Fibroblast of skin of scalp (primary cell): ENCODE results near the gene SIGMAR1.
"Not testable (repeated sequence)": the region's sequence is repeated elsewhere in the genome, so short reads cannot be mapped to it uniquely, and the experiment has no call there.

Experiments
- DNase-seq: peaks from one replicate; pipeline ENCODE4 v3.0.0-alpha.2; 2013

The SIGMAR1 gene

DNA sequence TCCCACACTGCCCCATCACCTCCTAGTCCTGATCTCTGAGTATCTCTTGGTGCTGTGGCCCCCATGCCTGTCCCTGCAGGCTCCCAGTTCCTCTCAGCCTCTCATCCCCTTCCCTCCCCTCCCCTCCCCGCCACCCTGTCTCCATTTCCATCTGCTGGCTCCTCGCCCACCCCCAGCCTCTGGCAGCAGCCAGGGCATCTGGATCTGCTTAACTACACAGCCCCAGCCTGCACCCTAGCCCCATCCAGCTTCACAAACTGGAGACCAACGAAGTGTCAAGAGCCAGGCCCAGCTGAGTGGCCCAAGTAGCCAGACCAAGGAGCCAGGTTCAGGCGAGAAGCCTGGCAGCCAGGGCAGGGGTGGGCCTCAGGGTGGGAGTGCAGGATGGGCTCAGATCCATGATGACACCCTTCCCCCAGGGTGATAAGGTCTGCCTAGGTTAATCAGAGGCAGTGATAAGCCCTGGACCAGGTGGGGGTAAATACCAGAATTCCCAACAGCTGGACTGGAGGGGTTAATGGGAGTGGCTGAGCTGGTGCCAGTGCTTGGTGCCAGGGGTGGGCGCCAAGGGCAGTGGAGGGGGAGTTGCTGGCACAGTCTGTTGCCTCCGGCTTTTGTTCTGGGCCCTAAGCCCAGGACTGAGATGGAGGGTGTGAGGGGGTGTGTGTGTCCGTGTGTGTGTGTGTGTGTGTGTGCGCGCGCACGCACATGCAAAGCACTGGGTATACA lies 16.9 kb upstream of the SIGMAR1 start:
- peak; percentile 91 for DNase-seq

DNA sequence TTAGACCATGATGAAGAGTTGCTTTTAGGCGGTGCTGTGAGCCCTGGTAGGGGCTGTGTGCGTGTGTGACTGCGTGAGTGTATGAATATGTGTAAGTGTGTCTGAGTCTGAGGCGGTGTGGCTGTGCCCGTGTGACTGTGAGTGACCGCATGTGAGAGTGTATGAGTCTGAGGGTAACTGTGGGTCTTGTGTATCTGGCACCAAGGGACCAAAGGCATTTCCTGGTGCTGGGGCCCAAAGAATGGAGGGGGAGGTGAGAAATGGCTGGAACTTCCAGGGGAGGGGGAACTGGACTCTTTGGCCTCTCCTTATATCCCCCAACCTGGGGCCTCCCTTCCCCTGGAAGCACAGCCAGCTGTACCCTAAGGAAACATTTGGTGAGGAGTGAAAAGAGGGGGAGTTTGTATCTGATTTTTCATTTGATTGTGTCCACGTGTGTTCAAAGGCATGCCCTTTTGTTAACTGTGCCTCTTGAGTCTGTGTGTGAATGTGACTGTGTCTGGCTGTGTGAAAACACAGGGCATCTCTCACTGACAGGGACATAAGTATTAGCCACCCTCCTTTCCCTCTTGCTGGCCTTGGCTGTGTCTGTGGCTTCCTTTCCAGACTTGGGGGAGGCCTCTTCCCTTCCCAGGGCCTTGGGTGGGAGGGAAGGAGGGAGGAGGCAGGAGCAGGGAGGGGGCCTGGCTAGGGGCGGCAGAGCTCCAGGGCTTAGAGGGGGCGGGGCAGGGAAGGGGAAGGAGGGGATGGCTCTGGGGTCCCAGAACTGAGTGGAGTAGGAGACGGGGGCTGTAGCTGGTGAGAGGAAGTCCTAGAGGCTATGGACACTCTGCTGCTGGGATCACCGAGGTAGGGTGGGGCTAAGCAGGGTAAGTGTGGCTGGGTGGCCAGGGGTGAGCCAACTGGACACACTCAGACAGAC lies 15.8 kb upstream of the SIGMAR1 start:
- DNase-seq, result peak; percentile 80

DNA sequence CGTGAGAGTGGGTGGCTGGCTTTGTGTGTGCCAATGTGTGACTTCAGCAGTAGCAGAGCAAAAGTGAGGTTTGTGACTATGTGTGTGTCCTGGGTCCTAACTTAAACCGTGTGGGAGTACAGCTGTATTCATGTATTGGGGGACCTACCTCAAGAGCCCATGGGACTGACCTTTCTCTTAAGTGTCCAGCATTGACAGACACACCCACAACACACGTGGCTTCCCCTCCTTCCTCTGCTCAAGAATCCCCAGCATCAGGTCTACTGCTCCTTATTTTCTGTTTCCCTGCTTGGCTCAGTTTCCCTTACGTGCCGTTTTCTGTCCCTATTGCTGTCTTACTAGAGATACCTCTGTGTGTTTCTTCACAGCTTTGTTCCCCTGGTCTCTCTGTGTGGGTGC lies 15.0 kb upstream of the SIGMAR1 start:
- no peak for DNase-seq

- peak; percentile 91 for DNase-seq
Measured at GRCh38 chr9:34651876-34652601, 14.5 kb upstream of the SIGMAR1 start, which contains the start of gene IL11RA. IL11RA (plus strand) TSS chr9:34652185; CDS start chr9:34655218, 3,033 bp downstream.

- no peak for DNase-seq
Measured at GRCh38 chr9:34651321-34651720, 13.7 kb upstream of the SIGMAR1 start.

DNA sequence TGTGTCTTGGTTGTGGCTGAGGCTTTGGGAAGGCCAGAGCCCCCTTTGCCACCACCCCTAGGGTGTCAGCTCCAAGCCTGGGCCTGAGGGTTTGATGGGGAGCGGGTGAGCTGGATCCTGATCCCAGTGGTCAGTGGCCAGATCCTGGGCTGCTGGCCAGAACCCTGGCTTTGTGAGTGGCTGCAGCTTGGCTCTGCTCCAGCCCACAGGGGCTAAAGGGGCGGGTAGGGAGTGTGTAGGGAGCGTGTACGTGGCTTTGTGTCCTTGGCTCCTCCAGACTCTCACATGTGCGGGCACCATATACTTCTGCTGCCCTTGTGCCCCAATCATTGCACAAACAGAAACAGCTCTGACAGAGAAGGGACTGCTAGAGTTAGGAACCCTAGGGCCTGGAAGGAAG lies 13.2 kb upstream of the SIGMAR1 start:
- no peak for DNase-seq

DNA sequence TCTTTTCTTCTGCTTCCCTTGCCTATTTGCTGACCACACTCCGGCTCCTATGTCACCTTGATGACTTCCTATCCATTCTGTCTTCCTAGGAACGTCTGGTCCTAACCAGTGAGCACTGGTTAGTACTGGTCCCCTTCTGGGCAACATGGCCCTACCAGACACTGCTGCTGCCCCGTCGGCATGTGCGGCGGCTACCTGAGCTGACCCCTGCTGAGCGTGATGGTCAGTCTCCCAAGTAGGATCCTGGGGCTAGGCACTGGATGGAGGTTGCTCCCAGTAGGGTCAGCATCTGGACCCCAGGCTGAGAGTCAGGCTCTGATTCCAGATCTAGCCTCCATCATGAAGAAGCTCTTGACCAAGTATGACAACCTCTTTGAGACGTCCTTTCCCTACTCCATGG lies 11.1 kb upstream of the SIGMAR1 start:
- no peak for DNase-seq

- DNase-seq, result no peak
Measured at GRCh38 chr9:34647651-34648050, 10.1 kb upstream of the SIGMAR1 start.

GRCh38 chr9:34647084-34647403 lies 9.5 kb upstream of the SIGMAR1 start:
- DNase-seq, result no peak

GRCh38 chr9:34646211-34647083 lies 8.9 kb upstream of the SIGMAR1 start, which contains the start of gene GALT:
GALT (plus strand) TSS chr9:34646675; CDS start chr9:34646705, 30 bp downstream.
- peak; percentile 88 for DNase-seq

DNA sequence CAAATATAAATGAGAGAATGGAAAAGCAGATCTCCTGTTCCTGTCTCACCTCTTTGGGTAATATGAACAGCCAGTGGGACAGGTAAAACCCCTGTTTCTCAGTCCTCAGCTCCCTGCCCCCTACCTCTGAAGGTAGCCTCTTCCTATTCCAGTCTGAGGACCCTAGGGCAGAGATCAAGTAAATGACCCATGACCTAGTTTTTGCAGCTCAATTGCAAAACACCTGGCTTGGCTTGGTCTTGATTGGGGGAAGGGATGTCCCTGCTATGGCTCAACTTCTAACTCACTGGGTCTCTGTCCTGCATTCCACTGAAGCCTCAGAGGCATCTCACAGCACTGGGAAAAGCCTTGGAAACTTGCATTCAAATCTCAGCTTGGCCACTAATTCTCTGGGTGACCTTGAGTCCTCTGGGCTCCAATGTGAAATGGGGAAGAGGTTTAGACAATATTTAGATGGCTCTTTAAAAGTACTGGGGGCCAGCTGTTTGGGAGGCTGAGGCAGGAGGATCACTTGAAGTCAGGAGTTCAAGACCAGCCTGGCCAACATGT lies 7.3 kb upstream of the SIGMAR1 start:
- no peak for DNase-seq

DNA sequence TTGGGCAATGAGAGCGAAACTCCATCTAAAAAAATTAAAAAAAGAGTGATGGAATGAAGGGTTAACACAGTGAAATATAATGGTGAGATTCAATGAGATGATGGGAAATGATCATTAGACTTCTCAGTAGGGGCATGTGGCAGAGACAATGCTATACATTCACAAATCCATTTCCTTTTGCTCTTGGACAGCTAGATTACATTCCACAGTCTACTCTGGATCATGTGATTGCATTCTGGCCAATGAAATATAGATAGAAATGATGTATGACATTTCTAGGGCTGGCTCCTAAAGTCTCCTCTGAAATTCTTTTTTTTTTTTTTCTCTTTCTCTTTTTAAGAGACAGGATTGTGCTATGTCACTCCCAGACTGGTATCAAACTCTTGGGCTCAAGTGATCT lies 5.1 kb upstream of the SIGMAR1 start:
- DNase-seq, result peak; percentile 37

DNA sequence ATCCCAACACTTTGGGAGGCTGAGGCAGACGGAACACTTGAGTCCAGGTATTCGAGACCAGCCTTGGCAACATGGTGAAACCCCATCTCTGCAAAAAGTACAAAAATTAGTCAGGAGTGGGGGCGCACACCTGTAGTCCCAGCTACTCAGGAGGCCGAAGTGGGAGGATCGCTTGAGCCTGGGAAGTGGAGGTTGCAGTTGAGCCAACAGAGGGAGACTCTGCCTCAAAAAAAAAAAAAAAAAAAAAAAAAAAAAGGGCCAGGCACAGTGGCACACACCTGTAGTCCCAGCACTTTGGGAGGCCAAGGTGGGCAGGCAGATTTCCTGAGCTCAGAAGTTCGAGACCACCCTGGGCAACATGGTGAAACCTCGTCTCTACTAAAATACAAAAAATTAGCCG lies 1.7 kb upstream of the SIGMAR1 start:
- DNase-seq, result not testable (repeated sequence)

- no peak for DNase-seq
Measured at GRCh38 chr9:34638138-34638445, 505 bp upstream of the SIGMAR1 start.

GRCh38 chr9:34636791-34637355 lies 714 bp downstream of the SIGMAR1 start:
- no peak for DNase-seq

- no peak for DNase-seq
Measured at GRCh38 chr9:34635556-34635955, 2.0 kb downstream of the SIGMAR1 start.

- no peak for DNase-seq
Measured at GRCh38 chr9:34634551-34635248, 2.9 kb downstream of the SIGMAR1 start.

- DNase-seq, result peak; percentile 56
Measured at GRCh38 chr9:34633851-34634550, 3.6 kb downstream of the SIGMAR1 start.

DNA sequence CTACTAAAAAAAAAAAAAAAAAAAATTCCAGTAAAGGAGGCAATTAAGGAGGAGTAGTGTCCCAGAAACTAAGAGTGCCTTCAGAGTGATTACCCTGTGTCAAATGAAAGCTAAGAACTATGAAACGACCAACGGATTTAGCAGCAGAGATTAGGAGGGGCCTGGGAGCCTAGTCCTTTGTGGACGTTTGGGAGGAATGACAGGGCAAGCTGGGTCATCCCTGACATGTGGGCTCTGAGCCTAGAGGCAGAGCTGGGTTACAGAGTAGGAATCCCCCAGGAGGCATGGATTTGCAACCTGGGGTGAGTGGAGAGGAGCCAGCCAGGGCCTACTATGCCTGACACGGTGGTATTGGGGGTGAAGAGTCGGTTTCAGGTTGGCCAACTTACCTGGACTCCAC lies 4.4 kb downstream of the SIGMAR1 start:
- DNase-seq, result no peak
